ENCODE measurements around the gene CSPG4.
A peak's percentile ranks its signal among the peaks of the same experiment; 100 is the strongest.

- TF ChIP-seq POLR2A (IDR thresholded peaks at IDR 0.05) (no peak), CTCF (IDR thresholded peaks at IDR 0.05) (no peak), EP300 (IDR thresholded peaks at IDR 0.05; ENCODE audit: low read depth) (peak; percentile 86), POLR2AphosphoS5 (IDR thresholded peaks at IDR 0.05) (peak in 2 of 3 donors; percentile 32 to 48)
Observed at GRCh38 chr15:75697523-75697922, 15.1 kb downstream of the CSPG4 start.
